Suprapubic skin (tissue), 4 donors: ENCODE results near the gene KIAA1217. TPM values are rescaled to one million over a fixed set of nuclear protein-coding genes. Genes with fewer than 3 reads are reported as not detected.

Experiments
- DNase-seq, 2 donors: peaks; one replicate each; pipeline ENCODE4 v3.0.0-alpha.2; 2019; ENCODE audit warnings: low spot score in 2 of 2
- H3K27ac ChIP-seq: fragments of 200-600 bp; sonication (generic); one replicate; pipeline ENCODE4 v1.5.1; 2019
- H3K27me3 ChIP-seq: fragments of 200-600 bp; sonication (generic); one replicate; pipeline ENCODE4 v1.5.1; 2019
- H3K36me3 ChIP-seq: fragments of 200-600 bp; sonication (generic); one replicate; pipeline ENCODE4 v1.5.1; 2019
- H3K4me1 ChIP-seq: fragments of 200-600 bp; sonication (generic); one replicate; pipeline ENCODE4 v1.5.1; 2019
- H3K4me3 ChIP-seq: fragments of 200-600 bp; sonication (generic); one replicate; pipeline ENCODE4 v1.5.1; 2019; ENCODE audit warnings: mild to moderate bottlenecking
- H3K9me3 ChIP-seq: fragments of 200-600 bp; sonication (generic); one replicate; pipeline ENCODE4 v1.5.1; 2019
- EP300 ChIP-seq: sonication (generic); formaldehyde crosslinking; IDR thresholded peaks from one replicate; pipeline ENCODE4 v1.6.1; 2017; ENCODE audit warnings: antibody characterized with exemption
- POLR2A ChIP-seq, 2 donors: fragments of 450-650 bp; IDR thresholded peaks; one replicate each; pipeline ENCODE4 v1.6.1; 2017; ENCODE audit warnings: antibody characterized with exemption in 2 of 2, mild to moderate bottlenecking in 2 of 2, moderate library complexity in 2 of 2
- POLR2AphosphoS5 ChIP-seq, 3 donors: sonication (generic); formaldehyde crosslinking; IDR thresholded peaks; one replicate each; pipeline ENCODE4 v1.6.1; 2017; ENCODE audit warnings: antibody characterized with exemption in 3 of 3
- WGBS: methylation state at CpG from one replicate; pipeline ENCODE4 v1.1.5; 2018; 5-methylcytosine and 5-hydroxymethylcytosine counted together
- total RNA-seq, 4 donors: library from RNA; depleted of rRNA; stranded (reverse); fragments of >200 nt; gene quantifications; one replicate each; pipeline ENCODE4 v1.1.0, GENCODE V29; 2016
- TF ChIP-seq, protein P1 (sequence below), 2 donors: fragments of 200-600 bp in 1 of 2; fragments of 450-650 bp in 1 of 2; sonication (generic) in 1 of 2; IDR thresholded peaks; one replicate each; pipeline ENCODE4 v1.5.1; 2016 to 2019; ENCODE audit warnings: antibody characterized with exemption in 2 of 2, mild to moderate bottlenecking in 1 of 2, moderate library complexity in 1 of 2

KIAA1217 gene
- total RNA-seq, 4 donors from 2014 or later: 59.2 to 109 (median 72.1) TPM

- 68% methylated on average over 2 of the region's 2 CpGs for WGBS
- DNase-seq: no peak
- Histone ChIP-seq H3K9me3 (no peaks in the 10 kb centered on the region), H3K4me3 (peak overlapping the region; percentile 32), H3K36me3 (no peaks in the 10 kb centered on the region), H3K27me3 (no peaks in the 10 kb centered on the region), H3K4me1 (peaks cover 76% of the 10 kb centered on the region), H3K27ac (peak overlapping the region; percentile 96)
- no peak for TF ChIP-seq POLR2AphosphoS5 (IDR thresholded peaks at IDR 0.05)
- TF ChIP-seq EP300: no peak
- no peak for TF ChIP-seq POLR2A (IDR thresholded peaks at IDR 0.05)
- TF ChIP-seq, protein P1, sequence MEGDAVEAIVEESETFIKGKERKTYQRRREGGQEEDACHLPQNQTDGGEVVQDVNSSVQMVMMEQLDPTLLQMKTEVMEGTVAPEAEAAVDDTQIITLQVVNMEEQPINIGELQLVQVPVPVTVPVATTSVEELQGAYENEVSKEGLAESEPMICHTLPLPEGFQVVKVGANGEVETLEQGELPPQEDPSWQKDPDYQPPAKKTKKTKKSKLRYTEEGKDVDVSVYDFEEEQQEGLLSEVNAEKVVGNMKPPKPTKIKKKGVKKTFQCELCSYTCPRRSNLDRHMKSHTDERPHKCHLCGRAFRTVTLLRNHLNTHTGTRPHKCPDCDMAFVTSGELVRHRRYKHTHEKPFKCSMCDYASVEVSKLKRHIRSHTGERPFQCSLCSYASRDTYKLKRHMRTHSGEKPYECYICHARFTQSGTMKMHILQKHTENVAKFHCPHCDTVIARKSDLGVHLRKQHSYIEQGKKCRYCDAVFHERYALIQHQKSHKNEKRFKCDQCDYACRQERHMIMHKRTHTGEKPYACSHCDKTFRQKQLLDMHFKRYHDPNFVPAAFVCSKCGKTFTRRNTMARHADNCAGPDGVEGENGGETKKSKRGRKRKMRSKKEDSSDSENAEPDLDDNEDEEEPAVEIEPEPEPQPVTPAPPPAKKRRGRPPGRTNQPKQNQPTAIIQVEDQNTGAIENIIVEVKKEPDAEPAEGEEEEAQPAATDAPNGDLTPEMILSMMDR (IDR thresholded peaks at IDR 0.05): no peak
Measured at GRCh38 chr10:24256619-24257107, 47.7 kb downstream of the KIAA1217 start.

- Histone ChIP-seq H3K27me3 (no peaks in the 10 kb centered on the region), H3K4me3 (no peak overlapping the region), H3K27ac (peak overlapping the region; percentile 96), H3K36me3 (no peaks in the 10 kb centered on the region), H3K4me1 (peaks cover 80% of the 10 kb centered on the region), H3K9me3 (no peaks in the 10 kb centered on the region)
- TF ChIP-seq POLR2AphosphoS5 (IDR thresholded peaks at IDR 0.05) (no peak), EP300 (no peak), POLR2A (IDR thresholded peaks at IDR 0.05) (no peak)
- TF ChIP-seq, protein P1 (IDR thresholded peaks at IDR 0.05): no peak
- 88% methylated on average over 4 of the region's 4 CpGs for WGBS
- DNase-seq: no peak
Measured at GRCh38 chr10:24257588-24257987, 48.6 kb downstream of the KIAA1217 start.

DNA sequence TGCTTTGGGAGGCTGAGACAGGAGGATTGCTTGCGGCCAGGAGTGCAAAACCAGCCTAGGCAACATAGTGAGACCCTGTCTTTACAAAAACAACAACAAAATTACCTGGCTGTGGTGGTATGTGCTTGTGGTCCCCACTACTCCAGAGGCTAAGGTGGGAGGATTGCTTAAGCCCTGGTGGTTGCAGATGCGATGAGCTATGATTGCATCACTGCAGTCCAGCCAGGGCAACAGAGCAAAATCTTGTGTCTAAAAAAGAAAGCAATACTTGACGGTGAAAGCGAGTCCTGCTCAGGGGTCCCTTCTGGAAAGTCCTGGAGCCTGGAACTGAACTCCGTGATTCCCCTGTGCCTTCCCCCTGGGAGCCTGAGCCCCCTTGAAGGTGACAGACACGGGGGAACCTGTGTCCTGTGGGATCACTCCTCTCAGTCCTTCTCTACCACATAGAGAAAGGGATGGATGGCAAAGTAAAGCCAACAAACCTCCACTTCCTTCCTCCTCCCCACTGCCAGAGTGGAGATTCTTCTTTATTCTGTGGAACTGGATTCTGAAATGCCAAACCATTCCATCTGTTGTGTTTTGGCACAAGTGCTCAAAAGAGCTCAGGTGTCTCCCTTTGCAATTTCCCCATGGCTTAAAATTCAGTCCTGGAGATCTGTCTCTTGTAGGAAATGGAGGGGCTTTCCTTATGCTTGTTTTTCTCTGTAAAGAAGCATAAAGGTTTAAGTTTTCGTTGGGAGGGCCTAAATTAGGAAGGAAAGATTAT lies 50.6 kb downstream of the KIAA1217 start:
- H3K4me1 ChIP-seq: peaks cover 85% of the 10 kb centered on the region
- H3K36me3 ChIP-seq: no peaks in the 10 kb centered on the region
- DNase-seq: no peak
- 80% methylated on average over 7 of the region's 7 CpGs for WGBS
- TF ChIP-seq, protein P1 (IDR thresholded peaks at IDR 0.05): no peak
- TF ChIP-seq POLR2A (IDR thresholded peaks at IDR 0.05) (no peak), POLR2AphosphoS5 (IDR thresholded peaks at IDR 0.05) (no peak), EP300 (no peak)
- H3K4me3 ChIP-seq: no peak overlapping the region
- H3K9me3 ChIP-seq: no peaks in the 10 kb centered on the region
- no peaks in the 10 kb centered on the region for H3K27me3 ChIP-seq
- peak overlapping the region; percentile 50 for H3K27ac ChIP-seq

DNA sequence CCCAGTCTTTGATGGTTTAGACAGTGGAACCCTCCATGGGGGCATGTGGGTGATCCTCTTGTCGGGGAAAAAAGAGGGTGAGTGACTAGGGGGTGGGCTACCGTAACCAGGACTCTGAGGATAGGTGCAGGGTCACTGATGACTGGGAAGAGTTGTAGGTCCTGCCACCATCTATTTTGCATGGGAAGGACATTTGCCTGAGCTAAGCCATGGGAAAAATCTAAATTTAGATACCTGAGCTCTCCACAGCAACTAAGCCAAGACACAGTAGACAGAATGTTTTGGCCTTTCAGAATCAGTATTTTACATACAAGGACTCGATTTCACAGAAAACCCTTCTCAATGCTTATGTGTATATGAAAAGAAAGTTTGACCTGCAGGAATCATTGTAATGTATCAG lies 52.7 kb downstream of the KIAA1217 start:
- H3K9me3 ChIP-seq: no peaks in the 10 kb centered on the region
- no peaks in the 10 kb centered on the region for H3K27me3 ChIP-seq
- peaks cover 70% of the 10 kb centered on the region for H3K4me1 ChIP-seq
- WGBS: 93% methylated on average over 3 of the region's 3 CpGs
- no peaks in the 10 kb centered on the region for H3K36me3 ChIP-seq
- H3K4me3 ChIP-seq: no peak overlapping the region
- DNase-seq: no peak
- H3K27ac ChIP-seq: peak overlapping the region; percentile 89
- TF ChIP-seq EP300: no peak
- TF ChIP-seq POLR2AphosphoS5 (IDR thresholded peaks at IDR 0.05): no peak
- TF ChIP-seq POLR2A (IDR thresholded peaks at IDR 0.05): no peak
- TF ChIP-seq, protein P1 (IDR thresholded peaks at IDR 0.05): no peak

DNA sequence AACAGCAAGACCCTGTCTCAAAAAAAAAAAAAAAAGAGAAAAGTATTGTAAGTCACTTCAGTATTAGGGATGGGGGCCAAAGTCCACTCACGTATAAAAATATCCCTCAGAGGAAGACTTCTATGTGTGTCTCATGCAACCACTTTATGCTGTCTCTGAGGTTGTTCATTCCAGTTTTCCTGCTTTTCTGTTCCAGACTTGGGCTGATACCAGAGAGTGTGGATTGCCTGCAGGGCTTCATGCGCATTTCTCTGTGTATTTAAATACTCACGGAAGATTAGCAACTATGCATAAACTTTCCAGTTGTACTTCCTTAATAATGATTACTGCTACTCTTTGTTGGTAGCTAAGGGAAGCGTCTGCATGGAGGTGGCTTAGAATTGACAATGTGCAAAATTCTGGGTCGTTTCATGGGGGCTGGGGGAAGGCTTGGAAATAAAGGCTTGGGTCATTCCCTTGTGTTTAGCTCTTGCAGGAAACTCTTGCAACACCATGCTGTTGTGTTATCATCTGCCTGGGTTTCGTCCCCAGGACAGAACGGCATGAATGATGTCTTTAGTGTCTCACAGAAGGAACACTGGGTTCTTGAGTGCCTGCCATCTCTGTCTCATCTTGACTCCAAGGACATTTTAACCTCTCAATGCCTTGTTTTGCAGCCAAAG lies 54.1 kb downstream of the KIAA1217 start:
- WGBS: 33% methylated on average over 7 of the region's 7 CpGs
- Histone ChIP-seq H3K9me3 (no peaks in the 10 kb centered on the region), H3K27ac (peak overlapping the region; percentile 89), H3K36me3 (no peaks in the 10 kb centered on the region), H3K4me1 (peaks cover 59% of the 10 kb centered on the region), H3K4me3 (no peak overlapping the region), H3K27me3 (no peaks in the 10 kb centered on the region)
- no peak for DNase-seq
- TF ChIP-seq POLR2AphosphoS5 (IDR thresholded peaks at IDR 0.05): peak in 2 of 3 donors; percentile 60 to 97
- no peak for TF ChIP-seq POLR2A (IDR thresholded peaks at IDR 0.05)
- TF ChIP-seq, protein P1 (IDR thresholded peaks at IDR 0.05): no peak
- no peak for TF ChIP-seq EP300
